Spleen (tissue), 11 donors: ENCODE measurements around the gene AKR1A1. TPM values are rescaled to one million over a fixed set of nuclear protein-coding genes. Genes with fewer than 3 reads are reported as not detected.

Experiments used
- DNase-seq: peaks from one replicate; pipeline ENCODE4 v3.0.0-alpha.2; 2020
- H3K27ac ChIP-seq, 8 donors: fragments of 200-600 bp; sonication (generic) in 7 of 8; 1 replicate in 4 of 8; 2 replicates in 4 of 8; pipeline versions ENCODE4 v1.5.0 to v1.8.0; 2016 to 2021; ENCODE audit warnings: inconsistent platforms in 4 of 8, mild to moderate bottlenecking in 4 of 8, moderate library complexity in 1 of 8
- H3K27me3 ChIP-seq, 7 donors: fragments of 200-600 bp; sonication (generic) in 6 of 7; replicated peaks in 1 of 7; 1 replicate in 4 of 7; 2 replicates in 3 of 7; pipeline versions ENCODE4 v1.5.0 to v1.8.0; 2016 to 2021; ENCODE audit warnings: inconsistent platforms in 3 of 7, mild to moderate bottlenecking in 1 of 7
- H3K36me3 ChIP-seq, 6 donors: fragments of 200-600 bp; sonication (generic) in 5 of 6; 1 replicate in 4 of 6; 2 replicates in 2 of 6; pipeline versions ENCODE4 v1.5.0 to v1.8.0; 2016 to 2021; ENCODE audit warnings: inconsistent platforms in 2 of 6
- H3K4me1 ChIP-seq, 6 donors: fragments of 200-600 bp; sonication (generic) in 5 of 6; 1 replicate in 3 of 6; 2 replicates in 3 of 6; pipeline versions ENCODE4 v1.5.0 to v1.8.0; 2016 to 2021; ENCODE audit warnings: inconsistent platforms in 3 of 6
- H3K4me3 ChIP-seq, 8 donors: fragments of 200-600 bp; sonication (generic) in 7 of 8; 1 replicate in 4 of 8; 2 replicates in 4 of 8; pipeline versions ENCODE4 v1.5.0 to v1.8.0; 2016 to 2021; ENCODE audit warnings: inconsistent platforms in 4 of 8, mild to moderate bottlenecking in 4 of 8, moderate library complexity in 2 of 8
- H3K9me3 ChIP-seq, 8 donors: fragments of 200-600 bp; sonication (generic) in 7 of 8; 1 replicate in 4 of 8; 2 replicates in 4 of 8; pipeline versions ENCODE4 v1.5.0 to v1.8.0; 2016 to 2021; ENCODE audit warnings: inconsistent platforms in 4 of 8
- POLR2A ChIP-seq, 3 donors: fragments of 450-650 bp; IDR thresholded peaks; one replicate each; pipeline ENCODE4 v1.5.1; 2017; ENCODE audit warnings: antibody characterized with exemption in 3 of 3, mild to moderate bottlenecking in 1 of 3
- POLR2AphosphoS5 ChIP-seq, 3 donors: sonication (generic); formaldehyde crosslinking; IDR thresholded peaks; one replicate each; pipeline ENCODE4 v1.5.1; 2017; ENCODE audit warnings: antibody characterized with exemption in 3 of 3
- WGBS, 5 donors: extraction: QIAGEN DNeasy Blood & Tissue Kit in 3 of 5; methylation state at CpG; one replicate each; pipeline versions ENCODE4 v1.1.5 to v1.1.7; 2013 to 2018; 5-methylcytosine and 5-hydroxymethylcytosine counted together
- intact Hi-C: fragments of 100-400 bp; cut with DNase I; formaldehyde crosslinking; loops from one replicate; pipeline ENCODE4 v1.15.0; 2023; ENCODE audit warnings: low total_unique reads
- polyA plus RNA-seq, 3 donors: library from polyadenylated mRNA; stranded (reverse); fragments of 200-250 nt; gene quantifications; one replicate each; pipeline ENCODE4 v1.2.1, GENCODE V29; 2013
- small RNA-seq, 4 donors: library from RNA; depleted of rRNA; stranded (forward); fragments of <200 nt; gene quantifications; one replicate each; pipeline ENCODE3, GENCODE V24; 2016
- total RNA-seq, 7 donors: library from RNA; depleted of rRNA in 3 of 7; stranded (reverse); fragments of >200 nt in 3 of 7; fragmentation: NEBNext Ultra II Directional in 4 of 7; extraction: Animal tissue kit (Norgen Biotek cat#: 25700) in 4 of 7; gene quantifications; one replicate each; pipeline versions ENCODE4 v1.1.0 to v1.2.1, GENCODE V29; 2016 to 2021
- TF ChIP-seq, protein P1 (sequence below), 11 experiments: fragments of 200-600 bp in 7 of 11; fragments of 450-650 bp in 4 of 11; sonication (generic) in 4 of 11; IDR thresholded peaks in 8 of 11; conservative IDR thresholded peaks in 3 of 11; 1 replicate in 7 of 11; 2 replicates in 4 of 11; pipeline versions ENCODE4 v1.4.0 to v1.8.0; 2016 to 2021; ENCODE audit warnings: antibody characterized with exemption in 11 of 11, inconsistent platforms in 4 of 11, mild to moderate bottlenecking in 1 of 11
- donor health status: healthy with polysubstance abuse.
- donor health status: DM: no; HTN: no; CAD: no; lungs with moderate emphysema.
- donor health status: DM: no; HTN: no; CAD: no.
- donor health status: Bipolar disorder and iron deficiency.
- donor health status: healthy.
- donor health status: DM: no; HTN: no; CAD: no.
- donor health status: DM: yes; HTN: yes; CAD: no.

AKR1A1 gene
- total and polyA plus RNA-seq, 10 donors, result 68.8 to 150 (median 130) TPM

DNA sequence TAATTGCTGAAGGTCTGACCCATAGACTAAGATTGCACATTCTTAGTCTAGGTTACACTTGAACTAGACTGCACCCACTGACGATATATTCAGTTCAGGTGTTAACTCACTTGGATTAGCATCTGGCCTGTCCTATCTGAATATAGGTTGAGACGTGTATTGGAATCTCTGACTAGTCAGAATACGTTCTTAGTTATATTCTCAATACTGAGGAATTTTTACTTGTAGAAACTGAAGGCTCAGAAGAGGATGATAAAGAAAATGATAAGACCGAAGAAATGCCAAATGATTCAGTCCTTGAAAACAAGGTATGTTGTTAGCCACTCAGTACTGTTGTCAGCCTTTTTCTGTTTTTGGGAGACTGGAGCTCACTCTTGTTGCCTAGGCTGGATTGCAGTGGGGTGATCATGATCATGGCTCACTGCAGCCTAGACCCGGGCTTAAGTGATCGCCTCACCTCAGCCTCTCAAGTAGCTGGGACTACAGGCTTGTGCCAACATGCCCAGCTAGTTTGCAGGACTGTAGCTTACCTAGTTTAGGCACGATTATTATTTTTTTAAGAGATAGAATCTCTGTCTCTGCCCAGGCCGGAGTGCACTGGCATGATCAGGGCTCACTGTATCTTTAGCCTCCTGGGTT lies 62.4 kb downstream of the AKR1A1 start:
- no peaks in the 10 kb centered on the region for H3K9me3 ChIP-seq
- peaks cover 0 to 97% (median 68%) of the 10 kb centered on the region in 6 donors for H3K36me3 ChIP-seq
- TF ChIP-seq POLR2A (IDR thresholded peaks at IDR 0.05) (no peak), POLR2AphosphoS5 (IDR thresholded peaks at IDR 0.05) (no peak)
- TF ChIP-seq, protein P1, sequence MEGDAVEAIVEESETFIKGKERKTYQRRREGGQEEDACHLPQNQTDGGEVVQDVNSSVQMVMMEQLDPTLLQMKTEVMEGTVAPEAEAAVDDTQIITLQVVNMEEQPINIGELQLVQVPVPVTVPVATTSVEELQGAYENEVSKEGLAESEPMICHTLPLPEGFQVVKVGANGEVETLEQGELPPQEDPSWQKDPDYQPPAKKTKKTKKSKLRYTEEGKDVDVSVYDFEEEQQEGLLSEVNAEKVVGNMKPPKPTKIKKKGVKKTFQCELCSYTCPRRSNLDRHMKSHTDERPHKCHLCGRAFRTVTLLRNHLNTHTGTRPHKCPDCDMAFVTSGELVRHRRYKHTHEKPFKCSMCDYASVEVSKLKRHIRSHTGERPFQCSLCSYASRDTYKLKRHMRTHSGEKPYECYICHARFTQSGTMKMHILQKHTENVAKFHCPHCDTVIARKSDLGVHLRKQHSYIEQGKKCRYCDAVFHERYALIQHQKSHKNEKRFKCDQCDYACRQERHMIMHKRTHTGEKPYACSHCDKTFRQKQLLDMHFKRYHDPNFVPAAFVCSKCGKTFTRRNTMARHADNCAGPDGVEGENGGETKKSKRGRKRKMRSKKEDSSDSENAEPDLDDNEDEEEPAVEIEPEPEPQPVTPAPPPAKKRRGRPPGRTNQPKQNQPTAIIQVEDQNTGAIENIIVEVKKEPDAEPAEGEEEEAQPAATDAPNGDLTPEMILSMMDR (IDR thresholded peaks at IDR 0.05 in 8 of 11, conservative IDR thresholded peaks at IDR 0.05 in 3 of 11), result no peak
- peaks cover 10 to 42% (median 20%) of the 10 kb centered on the region in 6 donors for H3K4me1 ChIP-seq
- no peak overlapping the region for H3K27ac ChIP-seq
- intact Hi-C loops, result no loop called here
- H3K4me3 ChIP-seq, result no peak overlapping the region
- DNase-seq, result no peak
- 84 to 90% (median 85%) methylated on average over 8 of the region's 8 CpGs for WGBS, 5 donors
- no peaks in the 10 kb centered on the region for H3K27me3 ChIP-seq

DNA sequence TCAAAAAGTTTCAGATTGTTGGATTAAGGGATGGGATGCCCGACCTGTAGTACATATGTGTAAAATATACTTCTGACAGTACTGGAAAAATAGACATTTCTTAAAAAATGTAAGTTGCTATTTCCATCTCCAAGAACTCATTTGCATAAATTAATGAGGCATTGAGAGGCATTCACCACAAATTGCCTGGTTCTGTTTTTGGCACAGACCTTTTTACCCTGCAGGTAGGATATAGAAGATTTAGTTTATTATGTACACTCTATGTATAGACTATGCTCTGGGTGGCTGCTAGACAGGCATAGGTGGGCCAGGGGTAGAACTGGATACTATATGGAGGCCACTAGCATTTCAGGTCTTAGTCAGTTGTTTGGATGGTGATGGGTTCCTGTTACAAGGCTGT lies 65.3 kb downstream of the AKR1A1 start:
- H3K4me3 ChIP-seq, result no peak overlapping the region
- DNase-seq, result no peak
- no peaks in the 10 kb centered on the region for H3K9me3 ChIP-seq
- TF ChIP-seq POLR2AphosphoS5 (IDR thresholded peaks at IDR 0.05), result no peak
- TF ChIP-seq POLR2A (IDR thresholded peaks at IDR 0.05), result no peak
- TF ChIP-seq, protein P1 (IDR thresholded peaks at IDR 0.05 in 8 of 11, conservative IDR thresholded peaks at IDR 0.05 in 3 of 11), result no peak
- no peaks in the 10 kb centered on the region for H3K27me3 ChIP-seq
- WGBS, 5 donors, result 73 to 96% (median 87%) methylated on average over 1 of the region's 1 CpG
- intact Hi-C loops, result no loop called here
- H3K36me3 ChIP-seq, result peaks cover 0 to 97% (median 65%) of the 10 kb centered on the region in 6 donors
- H3K4me1 ChIP-seq, result peaks cover 3 to 38% (median 9%) of the 10 kb centered on the region in 6 donors
- no peak overlapping the region for H3K27ac ChIP-seq

DNA sequence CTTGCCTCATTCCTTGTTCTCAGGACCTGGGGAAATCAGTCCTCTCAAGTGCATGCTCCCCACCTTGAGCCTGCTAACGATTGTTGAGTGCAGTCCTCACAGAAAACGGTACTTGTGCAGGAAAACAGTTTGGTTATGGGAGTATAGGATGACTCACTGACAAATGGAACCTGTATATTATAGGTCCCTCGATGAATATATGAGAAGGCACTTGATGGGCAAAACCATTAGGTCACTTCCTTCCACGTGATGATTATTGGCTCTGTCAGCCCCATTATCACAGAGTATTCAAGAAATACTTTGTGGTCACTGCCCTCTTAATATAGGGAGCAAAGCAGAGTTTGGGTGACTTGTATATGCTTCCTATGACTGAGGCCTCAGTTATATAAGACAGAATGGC lies 67.0 kb downstream of the AKR1A1 start:
- no peaks in the 10 kb centered on the region for H3K27me3 ChIP-seq
- 73 to 82% (median 78%) methylated on average over 4 of the region's 4 CpGs for WGBS, 5 donors
- no peak overlapping the region for H3K4me3 ChIP-seq
- H3K36me3 ChIP-seq, result peaks cover 0 to 100% (median 62%) of the 10 kb centered on the region in 6 donors
- intact Hi-C loops, result no loop called here
- TF ChIP-seq POLR2A (IDR thresholded peaks at IDR 0.05) (no peak), POLR2AphosphoS5 (IDR thresholded peaks at IDR 0.05) (no peak)
- H3K27ac ChIP-seq, result peak overlapping the region in 1 of 8 donors; percentile 71
- H3K9me3 ChIP-seq, result no peaks in the 10 kb centered on the region
- no peak for DNase-seq
- H3K4me1 ChIP-seq, result peaks cover 3 to 55% (median 22%) of the 10 kb centered on the region in 6 donors

DNA sequence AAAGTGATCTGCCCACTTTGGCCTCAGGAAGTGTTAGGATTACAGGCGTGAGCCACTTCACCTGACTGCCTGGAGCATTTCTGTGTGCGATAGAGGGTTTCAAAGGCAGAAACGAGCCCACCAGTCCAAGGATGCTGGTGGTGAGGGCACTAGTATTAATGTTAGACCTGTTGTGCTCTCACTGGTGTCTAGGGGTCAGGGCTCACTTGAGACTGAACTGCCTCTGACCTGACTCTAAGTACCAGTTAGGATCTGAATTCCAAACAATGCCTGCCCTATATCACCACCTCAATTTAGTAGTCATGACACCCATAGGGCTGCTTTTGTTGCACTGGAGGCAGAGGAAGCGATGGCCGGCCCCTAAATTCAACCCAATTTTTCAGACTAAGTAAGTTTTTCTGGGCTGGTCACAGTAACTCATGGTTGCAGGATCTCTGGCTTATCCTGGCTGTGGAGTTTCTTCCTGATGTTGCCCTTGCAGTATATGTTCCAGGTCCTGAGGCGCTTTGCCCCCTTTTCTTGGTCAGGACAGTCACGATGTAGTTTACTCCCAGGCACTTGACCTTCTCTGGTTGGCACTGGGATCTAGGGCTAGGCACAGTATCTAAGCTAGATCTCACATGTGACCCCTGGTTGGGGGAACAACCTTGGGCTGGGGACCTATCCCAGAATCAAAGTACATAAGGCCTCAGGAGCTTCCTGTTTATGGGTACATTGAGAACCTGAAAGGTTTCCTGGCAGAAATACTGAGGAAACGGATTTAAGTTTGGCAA lies 68.7 kb downstream of the AKR1A1 start:
- intact Hi-C loops, result no loop called here
- peaks cover 3 to 55% (median 22%) of the 10 kb centered on the region in 6 donors for H3K4me1 ChIP-seq

More for the DNA sequence above, 68.7 kb downstream of the AKR1A1 start:
- TF ChIP-seq, protein P1 (IDR thresholded peaks at IDR 0.05 in 8 of 11, conservative IDR thresholded peaks at IDR 0.05 in 3 of 11), result no peak
- peak in 2 of 3 donors; percentile 24 to 64 for TF ChIP-seq POLR2AphosphoS5 (IDR thresholded peaks at IDR 0.05)
- Histone ChIP-seq H3K4me3 (no peak overlapping the region), H3K36me3 (peaks cover 0 to 100% (median 59%) of the 10 kb centered on the region in 6 donors), H3K9me3 (no peaks in the 10 kb centered on the region), H3K27ac (peak overlapping the region; percentile 38 to 83 (median 70)), H3K27me3 (no peaks in the 10 kb centered on the region)
- no peak for DNase-seq
- 58 to 69% (median 64%) methylated on average over 7 to 8 of the region's 8 CpGs for WGBS, 5 donors

Small RNA genes lying within 50 kb of the gene (small RNA-seq; reads per million reads assigned to genes)
- 0 reads per million in 4 donors for gene AL355480.1
- gene AL355480.2, result 0 reads per million in 4 donors
- 0 reads per million in 4 donors for gene AL355480.3
- gene AL355480.4, result 0 reads per million in 4 donors

Other genes starting within 250 kb of the AKR1A1 start
- gene HPDL, start 223.9 kb upstream of the AKR1A1 start, total RNA-seq, result 1 to 10 TPM in 4 of 7 donors, under 1 TPM in 3; 0.73 to 3.7 (median 1.3) TPM
- 1 to 10 TPM; 2.3 to 4.6 (median 3.5) TPM for gene HPDL, start 223.9 kb upstream of the AKR1A1 start, polyA plus RNA-seq
- gene TOE1, start 210.7 kb upstream of the AKR1A1 start, total RNA-seq, result 10 to 100 TPM in 6 of 7 donors, 1 to 10 TPM in 1; 8.9 to 12.6 (median 11.7) TPM
- gene TOE1, start 210.7 kb upstream of the AKR1A1 start, polyA plus RNA-seq, result 10 to 100 TPM in 2 of 3 donors, 1 to 10 TPM in 1; 8.7 to 11.6 (median 10.6) TPM
- gene MUTYH, start 210.4 kb upstream of the AKR1A1 start, total RNA-seq, result 10 to 100 TPM; 26.3 to 41.1 (median 36.4) TPM
- 10 to 100 TPM; 25.4 to 46.9 (median 37.9) TPM for gene MUTYH, start 210.4 kb upstream of the AKR1A1 start, polyA plus RNA-seq
- gene TESK2, start 59.7 kb upstream of the AKR1A1 start, total RNA-seq, result 10 to 100 TPM in 3 of 7 donors, 1 to 10 TPM in 4; 7.3 to 11.5 (median 9.5) TPM
- 1 to 10 TPM; 3.2 to 5.7 (median 5.1) TPM for gene TESK2, start 59.7 kb upstream of the AKR1A1 start, polyA plus RNA-seq
- 1 to 10 TPM; 1.1 to 6.1 (median 3.0) TPM for gene CCDC163, start 50.8 kb upstream of the AKR1A1 start, total RNA-seq
- 1 to 10 TPM in 2 of 3 donors, under 1 TPM in 1; 0.83 to 3.1 (median 2.7) TPM for gene CCDC163, start 50.8 kb upstream of the AKR1A1 start, polyA plus RNA-seq
- 1 to 10 TPM; 1.2 to 5.8 (median 4.7) TPM for gene MMACHC, start 50.5 kb upstream of the AKR1A1 start, total RNA-seq
- gene MMACHC, start 50.5 kb upstream of the AKR1A1 start, polyA plus RNA-seq, result 1 to 10 TPM in 2 of 3 donors, under 1 TPM in 1; 0.65 to 1.9 (median 1.0) TPM
- 100 to 1,000 TPM; 156 to 265 (median 242) TPM for gene PRDX1, start 28.9 kb upstream of the AKR1A1 start, total RNA-seq
- 100 to 1,000 TPM; 258 to 457 (median 407) TPM for gene PRDX1, start 28.9 kb upstream of the AKR1A1 start, polyA plus RNA-seq
- gene NASP, start 33.2 kb downstream of the AKR1A1 start, total RNA-seq, result 100 to 1,000 TPM in 5 of 7 donors, 10 to 100 TPM in 2; 85.1 to 143 (median 110) TPM
- gene NASP, start 33.2 kb downstream of the AKR1A1 start, polyA plus RNA-seq, result 100 to 1,000 TPM; 132 to 151 (median 139) TPM
- 1 to 10 TPM; 2.6 to 7.6 (median 5.4) TPM for gene CCDC17, start 73.2 kb downstream of the AKR1A1 start, total RNA-seq
- 1 to 10 TPM in 2 of 3 donors, under 1 TPM in 1; 0.55 to 1.6 (median 1.5) TPM for gene CCDC17, start 73.2 kb downstream of the AKR1A1 start, polyA plus RNA-seq
- gene GPBP1L1, start 135.7 kb downstream of the AKR1A1 start, total RNA-seq, result 100 to 1,000 TPM; 118 to 174 (median 136) TPM
- 10 to 100 TPM; 36.3 to 53.0 (median 42.8) TPM for gene GPBP1L1, start 135.7 kb downstream of the AKR1A1 start, polyA plus RNA-seq
- 10 to 100 TPM; 16.4 to 32.7 (median 19.9) TPM for gene TMEM69, start 137.4 kb downstream of the AKR1A1 start, total RNA-seq
- 10 to 100 TPM; 18.3 to 24.5 (median 20.8) TPM for gene TMEM69, start 137.4 kb downstream of the AKR1A1 start, polyA plus RNA-seq
- gene IPP, start 199.8 kb downstream of the AKR1A1 start, total RNA-seq, result 10 to 100 TPM in 5 of 7 donors, 1 to 10 TPM in 2; 7.6 to 13.4 (median 10.8) TPM
- gene IPP, start 199.8 kb downstream of the AKR1A1 start, polyA plus RNA-seq, result 1 to 10 TPM in 2 of 3 donors, under 1 TPM in 1; 0.96 to 4.1 (median 2.5) TPM